Testis (tissue), 3 donors: ENCODE results near the gene SYCE3. TPM values are rescaled to one million over a fixed set of nuclear protein-coding genes. Genes with fewer than 3 reads are reported as not detected.
A peak's percentile ranks its signal among the peaks of the same experiment; 100 is the strongest.

ENCODE experiments used
- DNase-seq: peaks from one replicate; pipeline ENCODE4 v3.0.0-alpha.2; 2019
- H3K27ac ChIP-seq, 2 donors: fragments of 200-600 bp; sonication (generic); one replicate each; pipeline ENCODE4 v1.5.1; 2019
- H3K27me3 ChIP-seq: fragments of 200-600 bp; sonication (generic); one replicate; pipeline ENCODE4 v1.5.1; 2019
- H3K36me3 ChIP-seq: fragments of 200-600 bp; sonication (generic); one replicate; pipeline ENCODE4 v1.5.1; 2017; ENCODE audit warnings: low read depth; ENCODE audit errors: missing control alignments
- H3K4me1 ChIP-seq: fragments of 200-600 bp; sonication (generic); one replicate; pipeline ENCODE4 v1.5.1; 2019
- H3K4me3 ChIP-seq, 2 donors: fragments of 200-600 bp; sonication (generic); one replicate each; pipeline ENCODE4 v1.5.1; 2017 to 2019
- H3K9me3 ChIP-seq: fragments of 200-600 bp; sonication (generic); one replicate; pipeline ENCODE4 v1.5.1; 2017
- POLR2A ChIP-seq: fragments of 450-650 bp; IDR thresholded peaks from one replicate; pipeline ENCODE4 v1.6.1; 2017; ENCODE audit warnings: antibody characterized with exemption, mild to moderate bottlenecking, moderate library complexity
- WGBS, 2 donors: methylation state at CpG; one replicate each; pipeline ENCODE4 v1.1.5; 2018; 5-methylcytosine and 5-hydroxymethylcytosine counted together
- intact Hi-C: fragments of 100-400 bp; cut with DNase I; formaldehyde crosslinking; loops from one replicate; pipeline ENCODE4 v1.15.1; 2023; ENCODE audit warnings: low total_unique reads
- polyA plus RNA-seq: library from polyadenylated mRNA; stranded (reverse); fragments of 350-450 nt; fragmentation: Illumina TruSeq; extraction: RNeasy Lipid Tissue Mini Kit (QIAGEN cat#74804); gene quantifications from one replicate; pipeline ENCODE4 v1.2.3, GENCODE V29; 2014; ENCODE audit warnings: low read depth, low replicate concordance; ENCODE audit not compliant: insufficient read depth
- total RNA-seq, 2 donors: library from RNA; depleted of rRNA; stranded (reverse); fragments of >200 nt; gene quantifications; one replicate each; pipeline ENCODE4 v1.2.3, GENCODE V29; 2016
- TF ChIP-seq, protein P1 (sequence below), 3 experiments: fragments of 450-650 bp in 2 of 3; fragments of 200-600 bp in 1 of 3; sonication (generic) in 1 of 3; IDR thresholded peaks; one replicate each; pipeline ENCODE4 v1.5.1; 2016 to 2019; ENCODE audit warnings: antibody characterized with exemption in 3 of 3, mild to moderate bottlenecking in 2 of 3, moderate library complexity in 1 of 3

Gene SYCE3
- total and polyA plus RNA-seq, 3 donors from 2014 or later = 40.4 to 183 (median 71.9) TPM

DNA sequence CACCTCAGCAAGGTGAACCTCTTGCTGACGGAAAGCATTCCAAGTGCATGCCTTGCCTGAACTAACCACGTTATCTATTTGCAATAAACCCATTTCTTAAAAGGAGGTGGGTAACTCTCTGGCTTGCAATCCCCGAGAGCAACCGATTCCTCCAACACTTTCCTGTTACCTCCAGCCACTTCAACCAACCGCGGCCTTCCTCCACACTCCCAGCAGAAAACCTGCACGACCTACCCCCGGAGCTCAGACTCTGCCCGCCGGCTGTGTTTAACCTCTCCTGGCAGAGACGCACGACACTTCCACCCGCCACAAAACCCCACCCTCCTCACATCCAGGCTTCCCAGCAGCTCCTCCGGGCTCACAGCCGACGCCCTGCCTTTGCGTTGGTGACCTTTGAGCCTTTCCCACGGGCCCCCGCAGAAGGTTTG is 38.0 kb downstream of the SYCE3 start:
- H3K27ac ChIP-seq = peak overlapping the region; percentile 62 to 87
- H3K4me3 ChIP-seq = peak overlapping the region; percentile 73 to 81
- 10% methylated on average over 19 of the region's 19 CpGs for WGBS, 2 donors
- peaks cover 17% of the 10 kb centered on the region for H3K4me1 ChIP-seq
- no peaks in the 10 kb centered on the region for H3K36me3 ChIP-seq
- no peak for DNase-seq
- no peaks in the 10 kb centered on the region for H3K9me3 ChIP-seq
- TF ChIP-seq, protein P1, sequence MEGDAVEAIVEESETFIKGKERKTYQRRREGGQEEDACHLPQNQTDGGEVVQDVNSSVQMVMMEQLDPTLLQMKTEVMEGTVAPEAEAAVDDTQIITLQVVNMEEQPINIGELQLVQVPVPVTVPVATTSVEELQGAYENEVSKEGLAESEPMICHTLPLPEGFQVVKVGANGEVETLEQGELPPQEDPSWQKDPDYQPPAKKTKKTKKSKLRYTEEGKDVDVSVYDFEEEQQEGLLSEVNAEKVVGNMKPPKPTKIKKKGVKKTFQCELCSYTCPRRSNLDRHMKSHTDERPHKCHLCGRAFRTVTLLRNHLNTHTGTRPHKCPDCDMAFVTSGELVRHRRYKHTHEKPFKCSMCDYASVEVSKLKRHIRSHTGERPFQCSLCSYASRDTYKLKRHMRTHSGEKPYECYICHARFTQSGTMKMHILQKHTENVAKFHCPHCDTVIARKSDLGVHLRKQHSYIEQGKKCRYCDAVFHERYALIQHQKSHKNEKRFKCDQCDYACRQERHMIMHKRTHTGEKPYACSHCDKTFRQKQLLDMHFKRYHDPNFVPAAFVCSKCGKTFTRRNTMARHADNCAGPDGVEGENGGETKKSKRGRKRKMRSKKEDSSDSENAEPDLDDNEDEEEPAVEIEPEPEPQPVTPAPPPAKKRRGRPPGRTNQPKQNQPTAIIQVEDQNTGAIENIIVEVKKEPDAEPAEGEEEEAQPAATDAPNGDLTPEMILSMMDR (IDR thresholded peaks at IDR 0.05) = no peak
- no peak for TF ChIP-seq POLR2A
- H3K27me3 ChIP-seq = no peaks in the 10 kb centered on the region
- intact Hi-C loops = no loop called here

DNA sequence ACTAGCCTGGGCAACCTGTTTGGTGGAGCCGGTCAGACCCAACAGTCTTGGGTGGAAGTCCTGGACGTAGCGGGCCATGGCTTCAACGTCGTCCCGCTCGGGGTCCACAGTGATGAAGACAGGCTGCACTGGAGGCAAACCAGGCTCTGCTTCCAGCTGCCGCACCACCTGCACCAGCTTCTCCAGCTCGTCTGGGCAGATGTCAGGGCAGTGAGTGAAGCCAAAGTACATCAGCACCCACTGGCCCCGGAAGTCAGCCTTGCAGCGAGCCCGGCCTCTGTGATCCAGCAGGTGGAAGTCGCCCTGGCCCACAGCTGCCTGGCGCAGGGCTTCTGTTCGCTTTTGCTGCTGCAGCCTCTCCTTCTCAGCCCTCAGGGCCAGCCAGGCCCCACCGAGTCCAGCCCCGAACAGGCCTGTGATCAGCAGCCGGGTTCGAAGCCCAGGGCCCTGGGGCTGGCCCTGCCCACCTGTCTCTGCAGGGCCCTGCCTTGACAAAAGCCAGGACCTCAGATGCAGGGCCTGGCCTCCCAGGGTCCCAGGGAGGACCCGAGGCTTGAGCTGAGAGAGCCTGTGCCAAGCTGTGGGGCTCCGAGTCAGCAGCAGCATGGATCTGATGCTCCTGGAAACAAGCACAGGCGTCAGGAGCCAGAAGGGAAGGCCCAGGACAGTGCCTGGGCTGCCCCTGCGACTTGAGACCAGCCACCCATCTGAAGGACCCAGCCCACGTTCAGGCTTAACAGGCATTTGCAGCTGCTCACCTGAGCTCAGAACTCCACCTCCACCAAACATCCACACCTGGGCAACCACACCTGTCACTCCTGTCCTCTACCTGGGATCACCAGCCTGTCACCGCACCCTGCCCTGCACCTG is 38.7 kb downstream of the SYCE3 start:
- intact Hi-C loops = no loop called here
- DNase-seq = no peak
- no peaks in the 10 kb centered on the region for H3K27me3 ChIP-seq

GRCh38 chr22:50523458-50523805 is 39.3 kb downstream of the SYCE3 start:
- WGBS, 2 donors = 91 to 93% methylated on average over 12 to 16 of the region's 16 CpGs
- intact Hi-C loops = no loop called here
- no peak for DNase-seq
- Histone ChIP-seq H3K27ac (no peak overlapping the region), H3K4me1 (peaks cover 17% of the 10 kb centered on the region), H3K4me3 (no peak overlapping the region), H3K27me3 (no peaks in the 10 kb centered on the region), H3K9me3 (no peaks in the 10 kb centered on the region), H3K36me3 (no peaks in the 10 kb centered on the region)
- TF ChIP-seq, protein P1 (IDR thresholded peaks at IDR 0.05) = no peak
- no peak for TF ChIP-seq POLR2A

More for the DNA sequence above, 38.7 kb downstream of the SYCE3 start:
- WGBS, 2 donors = 83 to 84% methylated on average over 7 to 24 of the region's 25 CpGs
- H3K27ac ChIP-seq = no peak overlapping the region
- H3K36me3 ChIP-seq = no peaks in the 10 kb centered on the region
- H3K4me1 ChIP-seq = peaks cover 17% of the 10 kb centered on the region
- H3K4me3 ChIP-seq = peak overlapping the region in 1 of 2 donors; percentile 73
- TF ChIP-seq POLR2A = no peak
- no peaks in the 10 kb centered on the region for H3K9me3 ChIP-seq

GRCh38 chr22:50522806-50523438 is 39.8 kb downstream of the SYCE3 start:
- 80 to 83% methylated on average over 5 to 22 of the region's 22 CpGs for WGBS, 2 donors
- H3K36me3 ChIP-seq = no peaks in the 10 kb centered on the region

More at GRCh38 chr22:50522806-50523438, 39.8 kb downstream of the SYCE3 start:
- peaks cover 17% of the 10 kb centered on the region for H3K4me1 ChIP-seq
- no peak overlapping the region for H3K27ac ChIP-seq
- TF ChIP-seq, protein P1 (IDR thresholded peaks at IDR 0.05) = no peak
- TF ChIP-seq POLR2A = no peak
- no peaks in the 10 kb centered on the region for H3K9me3 ChIP-seq
- DNase-seq = no peak
- H3K4me3 ChIP-seq = no peak overlapping the region
- no peaks in the 10 kb centered on the region for H3K27me3 ChIP-seq
- intact Hi-C loops = no loop called here
